PC-3 (cell line): ENCODE results near the gene ANK3. TPM values are rescaled to one million over a fixed set of nuclear protein-coding genes. Genes with fewer than 3 reads are reported as not detected.

Source experiments
- ATAC-seq: fragments of 200-7000 bp; cut with Tn5 transposase; 2 replicates; pipeline ENCODE4 v1.9.1; 2020; ENCODE audit warnings: mild to moderate bottlenecking, moderate library complexity
- Bru-seq: library from RNA; stranded (reverse); fragments of 400-500 nt; gene quantifications from one replicate; lab custom pipeline; 2021; lab: Mats Ljungman, UMichigan
- BruChase-seq, 2 experiments: library from RNA; stranded (reverse); fragments of 400-500 nt; gene quantifications; one replicate each; lab custom pipeline; 2021; lab: Mats Ljungman, UMichigan
- BruUV-seq: library from RNA; stranded (reverse); fragments of 400-500 nt; replicated peaks from 2 replicates; lab custom pipeline; 2021; lab: Mats Ljungman, UMichigan
- CTCF ChIA-PET: fragments of 300-600 bp; sonication (Branson Sonifier 250); formaldehyde crosslinking; loops from one replicate; lab custom pipeline; 2022; ENCODE audit warnings: antibody characterized with exemption; lab: Charles Lee
- POLR2A ChIA-PET: fragments of 300-600 bp; sonication (Branson Sonifier 250); formaldehyde crosslinking; loops from one replicate; lab custom pipeline; 2022; ENCODE audit warnings: antibody characterized with exemption; ENCODE audit not compliant: unreplicated experiment; lab: Charles Lee
- DNase-seq: peaks from one replicate; pipeline ENCODE4 v3.0.0-alpha.2; 2015
- H2AFZ ChIP-seq: fragments of 300-600 bp; sonication (generic); 2 replicates; pipeline ENCODE4 v1.6.0; 2016; ENCODE audit warnings: antibody characterized with exemption, low read length
- H3F3A ChIP-seq: fragments of 300-600 bp; sonication (generic); one replicate; pipeline ENCODE4 v1.6.0; 2017; ENCODE audit warnings: antibody characterized with exemption, low read length, control low read depth, mild to moderate bottlenecking; ENCODE audit not compliant: unreplicated experiment
- H3K27ac ChIP-seq: fragments of 300-600 bp; sonication (generic); 2 replicates; pipeline ENCODE4 v1.5.1; 2016; ENCODE audit warnings: mild to moderate bottlenecking, low read length
- H3K27me3 ChIP-seq: fragments of 300-600 bp; sonication (generic); 2 replicates; pipeline ENCODE4 v1.6.1; 2016; ENCODE audit warnings: low read length, mixed read lengths
- H3K36me3 ChIP-seq: fragments of 300-600 bp; sonication (generic); 2 replicates; pipeline ENCODE4 v1.6.1; 2016; ENCODE audit warnings: low read depth, mixed run types, low read length, mixed read lengths
- H3K4me1 ChIP-seq: fragments of 300-600 bp; sonication (generic); 2 replicates; pipeline ENCODE4 v1.5.1; 2016; ENCODE audit warnings: low read length; ENCODE audit not compliant: insufficient read depth
- H3K4me2 ChIP-seq: fragments of 300-600 bp; sonication (generic); 2 replicates; pipeline ENCODE4 v1.6.0; 2016; ENCODE audit warnings: low read length
- H3K4me3 ChIP-seq: fragments of 300-600 bp; sonication (generic); 2 replicates; pipeline ENCODE4 v1.5.1; 2016; ENCODE audit warnings: mild to moderate bottlenecking, low read length, mixed read lengths
- H3K79me2 ChIP-seq: fragments of 300-600 bp; sonication (generic); 2 replicates; pipeline ENCODE4 v1.6.1; 2017; ENCODE audit warnings: low read length, mixed read lengths
- H3K9ac ChIP-seq: fragments of 300-600 bp; sonication (generic); 2 replicates; pipeline ENCODE4 v1.6.0; 2016; ENCODE audit warnings: mild to moderate bottlenecking, low read length
- H3K9me2 ChIP-seq: fragments of 300-600 bp; sonication (generic); replicated peaks from 2 replicates; pipeline ENCODE4 v1.6.1; 2016; ENCODE audit warnings: mixed run types, low read length, mixed read lengths
- H3K9me3 ChIP-seq: fragments of 300-600 bp; sonication (generic); 2 replicates; pipeline ENCODE4 v1.6.1; 2016; ENCODE audit warnings: low read length, mixed read lengths
- H4K20me1 ChIP-seq: fragments of 300-600 bp; sonication (generic); 2 replicates; pipeline ENCODE4 v1.6.1; 2016; ENCODE audit warnings: low read length, mixed read lengths
- CTCF ChIP-seq: fragments of 300-600 bp; sonication (generic); conservative IDR thresholded peaks from 2 replicates; pipeline ENCODE4 v1.5.1; 2017; ENCODE audit warnings: antibody characterized with exemption, low read depth, mild to moderate bottlenecking, low read length
- EZH2 ChIP-seq: fragments of 300-600 bp; sonication (generic); IDR thresholded peaks from one replicate; pipeline ENCODE4 v1.6.1; 2017; ENCODE audit warnings: antibody characterized with exemption, mild to moderate bottlenecking, low read length; ENCODE audit not compliant: unreplicated experiment
- EZH2phosphoT487 ChIP-seq: fragments of 300-600 bp; sonication (generic); IDR thresholded peaks from 2 replicates; pipeline ENCODE4 v1.6.1; 2018; ENCODE audit warnings: mild to moderate bottlenecking, antibody characterized with exemption, low read length, borderline replicate concordance
- intact Hi-C: fragments of 100-400 bp; cut with micrococcal nuclease; formaldehyde crosslinking; loops from 2 replicates; pipeline ENCODE4 v1.9.0; 2023
- long read RNA-seq: library from polyadenylated mRNA; unstranded; transcript quantifications from one replicate; pipeline ENCODE4 v2.0.0, GENCODE V29; 2021; ENCODE audit not compliant: unreplicated experiment
- total RNA-seq: library from RNA; depleted of rRNA; stranded (reverse); fragments of >200 nt; gene quantifications from 2 replicates; pipeline ENCODE4 v1.2.3, GENCODE V29; 2014; rRNA removed

The ANK3 gene
- 29.5 and 33.6 TPM in 2 replicates for total RNA-seq
- percentile 71 among the genes with signal in this experiment for Bru-seq, nascent RNA
- percentile 58 among the genes with signal in this experiment for BruChase-seq, experiment 1, labeled RNA remaining after a 6-hour chase
- BruChase-seq, experiment 2, labeled RNA remaining after a 2-hour chase, result percentile 68 among the genes with signal in this experiment
- long read RNA-seq, transcript ANK3-202 (21 exons, 3,811 nt), result major isoform, 7 of 61 reads
- long read RNA-seq, partial matches to known transcripts, result 15 of 61 reads
- long read RNA-seq, other reads (novel, unspliced or antisense), result 39 of 61 reads

GRCh38 chr10:60389413-60390025, at the start of gene ANK3:
TSS of gene ANK3 (minus strand) at chr10:60389875. CDS start at chr10:60389538, 337 bp downstream.
- Histone ChIP-seq H2AFZ (no peak within 1 kb of the TSS), H3K9me2 (no peaks in the 10 kb centered on the region), H3K27me3 (no peaks in the 10 kb centered on the region), H4K20me1 (no peaks in the 10 kb centered on the region), H3K9me3 (no peaks in the 10 kb centered on the region), H3K79me2 (no peaks in the 10 kb centered on the region), H3K9ac (no peak within 1 kb of the TSS), H3K4me3 (no peak within 1 kb of the TSS), H3F3A (no peaks in the 10 kb centered on the region), H3K4me2 (0 out of 2 replicates have a peak within 1 kb of the TSS, but pooled peaks have one; percentile 0), H3K4me1 (peaks cover 41% of the 10 kb centered on the region), H3K27ac (0 out of 2 replicates have a peak within 1 kb of the TSS, but pooled peaks have one; percentile 1), H3K36me3 (no peaks in the 10 kb centered on the region)
- intact Hi-C loops, result no loop called here
- CTCF ChIA-PET, result interaction anchor here (0.5 kb wide), 1 partner anchor 56 kb away, joined by 3 read pairs; no protein-coding TSS in a partner anchor
- no TSS peak for BruUV-seq
- POLR2A ChIA-PET, result no interaction called here
- ATAC-seq, result no peak
- no peak for DNase-seq
- no peak for TF ChIP-seq CTCF
- no peak for TF ChIP-seq EZH2
- TF ChIP-seq EZH2phosphoT487, result no peak

- ATAC-seq (peak; percentile 53), DNase-seq (peak; percentile 92)
- Histone ChIP-seq H3K9ac (no peak overlapping the region), H3K9me3 (no peaks in the 10 kb centered on the region), H3K27me3 (no peaks in the 10 kb centered on the region), H3K27ac (no peak overlapping the region), H3K4me3 (no peak overlapping the region), H3K9me2 (no peaks in the 10 kb centered on the region), H3K4me1 (peaks cover 33% of the 10 kb centered on the region), H3K79me2 (no peaks in the 10 kb centered on the region), H2AFZ (no peak overlapping the region), H3K4me2 (no peak overlapping the region), H3F3A (no peaks in the 10 kb centered on the region), H4K20me1 (no peaks in the 10 kb centered on the region), H3K36me3 (no peaks in the 10 kb centered on the region)
- BruUV-seq, result no TSS peak
- ChIA-PET CTCF (interaction anchor here (0.6 to 1.3 kb wide), 3 partner anchors 196 to 229 kb away, joined by 6 to 16 read pairs (median 7); no protein-coding TSS in a partner anchor), POLR2A (interaction anchor here (0.8 kb wide), 1 partner anchor 99 kb away, joined by 3 read pairs; no protein-coding TSS in a partner anchor)
- intact Hi-C loops, result loop anchor here (1.0 to 2.0 kb wide), 8 partner anchors 50 to 334 kb away; no protein-coding TSS in a partner anchor
- peak; percentile 99 for TF ChIP-seq CTCF
- TF ChIP-seq EZH2, result no peak
These were observed 44.9 kb upstream of the ANK3 start for GRCh38 chr10:60434418-60435046.
